ENCODE results near the gene PYDC1.
"Not testable (repeated sequence)": the region's sequence is repeated elsewhere in the genome, so short reads cannot be mapped to it uniquely, and the experiment has no call there.

Gene PYDC1

GRCh38 chr16:31195861-31196260 is 21.1 kb downstream of the PYDC1 start:
- not testable (repeated sequence) for DNase-seq

- no peak for DNase-seq
Observed at GRCh38 chr16:31194898-31195297, 22.0 kb downstream of the PYDC1 start.

- no peak for DNase-seq
Observed at GRCh38 chr16:31193874-31194273, 23.1 kb downstream of the PYDC1 start.

DNA sequence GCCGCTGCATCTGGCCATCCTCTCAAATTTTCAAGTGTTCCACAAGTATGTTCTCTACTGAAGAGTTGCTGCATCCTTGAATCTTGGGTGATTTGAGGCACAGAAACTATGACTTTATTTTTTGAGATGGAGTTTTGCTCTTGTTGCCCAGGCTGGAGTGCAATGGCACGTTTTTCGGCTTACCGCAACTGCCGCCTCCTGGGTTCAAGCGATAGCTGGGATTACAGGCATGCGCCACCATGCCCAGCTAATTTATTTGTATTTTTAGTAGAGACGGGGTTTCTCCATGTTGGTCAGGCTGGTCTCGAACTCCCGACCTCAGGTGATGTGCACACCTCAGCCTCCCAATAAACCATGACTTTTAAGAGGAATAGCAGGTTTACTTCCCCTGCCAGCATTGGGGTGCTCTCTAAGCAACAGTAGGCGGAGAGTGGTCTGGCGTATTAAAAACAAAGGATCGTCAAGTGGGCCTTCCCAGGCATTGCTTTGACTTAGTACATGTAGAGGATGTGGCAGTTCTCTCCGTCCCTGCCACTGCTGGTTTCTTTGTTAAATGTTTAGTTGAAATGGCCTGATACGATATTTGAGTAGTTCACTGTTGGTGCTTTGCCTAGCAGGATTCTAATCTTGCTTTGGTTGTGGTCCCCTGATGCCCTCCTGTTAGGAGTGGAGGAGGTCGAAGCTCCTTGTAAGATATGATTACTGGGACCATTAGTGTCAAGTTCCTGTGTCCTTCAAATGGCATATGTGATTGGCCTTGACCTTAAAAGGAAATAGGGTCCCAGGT is 23.9 kb downstream of the PYDC1 start:
- DNase-seq = no peak

GRCh38 chr16:31191697-31192428 is 25.1 kb downstream of the PYDC1 start:
- DNase-seq = no peak

GRCh38 chr16:31190818-31191444 is 26.0 kb downstream of the PYDC1 start:
- DNase-seq = no peak

GRCh38 chr16:31190061-31190460 is 26.9 kb downstream of the PYDC1 start:
- DNase-seq = no peak

DNA sequence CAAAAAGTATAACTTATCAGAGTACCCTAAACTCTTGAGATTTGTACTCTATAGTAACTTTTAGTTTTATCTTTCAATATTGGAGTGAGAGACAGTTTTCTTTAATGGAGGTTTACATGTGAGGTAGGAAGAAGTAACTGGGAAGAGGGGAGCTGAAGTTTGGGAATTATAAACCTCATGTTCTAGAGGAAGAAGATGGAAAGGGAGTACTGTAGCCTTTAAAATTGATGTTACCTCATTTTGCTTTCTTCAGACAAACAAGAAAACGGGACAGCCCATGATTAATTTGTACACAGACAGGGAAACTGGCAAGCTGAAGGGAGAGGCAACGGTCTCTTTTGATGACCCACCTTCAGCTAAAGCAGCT is 27.5 kb downstream of the PYDC1 start:
- no peak for DNase-seq

DNA sequence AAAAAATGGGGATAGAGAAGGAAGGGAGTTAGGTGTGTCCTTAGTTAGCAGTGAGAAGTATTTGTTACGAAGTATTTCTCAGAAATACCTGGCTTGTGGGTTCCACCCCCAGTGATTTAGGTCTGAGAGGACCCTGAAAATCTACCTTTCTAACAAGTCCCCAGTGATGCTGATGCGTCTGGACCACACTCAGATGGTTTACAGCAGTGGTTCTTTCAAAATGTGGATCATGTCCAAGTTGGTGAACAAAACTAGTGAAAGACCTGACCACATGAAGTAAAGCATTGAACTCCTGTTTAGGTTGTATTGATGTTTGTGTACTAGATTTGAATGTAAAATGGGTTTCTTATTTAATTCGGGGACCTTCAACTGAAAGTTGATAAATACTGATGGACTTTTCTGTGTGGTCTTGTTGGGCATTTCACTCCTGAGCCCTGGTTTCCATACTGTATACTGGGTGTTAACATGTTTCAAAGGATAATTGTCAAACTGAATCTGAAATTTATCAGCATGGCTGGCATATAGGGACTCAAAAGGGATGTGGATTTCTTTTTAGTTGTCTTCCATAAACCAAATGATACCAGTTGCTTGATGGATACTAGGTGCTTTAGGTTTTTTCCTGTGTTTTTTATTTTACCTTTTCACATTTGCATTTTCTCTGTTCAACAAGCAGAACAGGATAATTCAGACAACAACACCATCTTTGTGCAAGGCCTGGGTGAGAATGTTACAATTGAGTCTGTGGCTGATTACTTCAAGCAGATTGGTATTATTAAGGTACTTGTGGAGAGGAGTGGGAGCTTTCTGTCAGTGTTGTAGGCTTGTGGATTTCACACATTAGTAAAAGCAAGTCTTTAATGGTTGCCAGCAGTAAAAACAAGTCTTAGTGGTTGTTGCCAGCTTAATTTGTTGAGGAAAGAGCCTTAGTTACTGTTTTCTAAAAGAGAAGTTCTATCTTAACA is 28.2 kb downstream of the PYDC1 start:
- no peak for DNase-seq

DNA sequence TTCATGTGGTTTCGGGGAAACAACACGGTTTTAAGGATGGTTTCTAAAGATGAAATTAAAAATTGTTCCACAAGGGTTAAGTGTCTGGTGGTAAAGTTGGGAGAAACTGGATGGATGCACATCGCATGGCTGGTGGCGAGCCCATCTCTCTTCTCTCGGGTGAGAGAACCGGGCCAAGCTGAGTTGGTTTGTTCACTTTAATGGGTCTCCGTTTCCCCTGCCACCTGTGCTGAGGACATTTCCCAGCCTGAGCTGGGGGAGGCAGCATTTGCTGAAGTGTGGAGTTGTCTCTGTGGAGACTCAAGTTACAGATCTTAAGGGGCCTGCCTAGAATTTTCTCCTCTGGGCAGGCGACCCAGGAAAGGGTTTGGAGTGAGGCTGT is 29.1 kb downstream of the PYDC1 start:
- no peak for DNase-seq

GRCh38 chr16:31186930-31187807 is 29.8 kb downstream of the PYDC1 start:
- no peak for DNase-seq

- DNase-seq = no peak
Observed at GRCh38 chr16:31186176-31186575, 30.8 kb downstream of the PYDC1 start.

DNA sequence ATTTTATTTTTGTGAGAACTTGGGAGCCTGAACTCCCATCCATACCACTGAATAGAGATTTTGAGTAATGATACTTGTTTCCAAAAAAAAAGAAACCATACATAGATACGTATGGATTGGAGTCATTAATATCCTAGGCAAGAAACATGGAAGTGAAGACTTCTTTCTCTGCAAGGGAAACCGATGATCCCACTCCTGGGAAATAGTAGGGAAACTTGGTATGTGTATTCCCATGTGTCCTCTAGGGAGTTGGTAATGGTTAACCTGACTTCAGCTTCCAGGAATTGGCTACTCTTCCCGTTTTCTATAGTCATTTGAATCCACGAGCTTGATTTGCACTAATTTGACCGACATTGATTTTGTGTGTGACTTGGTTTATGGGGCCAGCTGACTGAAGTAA is 31.6 kb downstream of the PYDC1 start:
- DNase-seq = no peak

GRCh38 chr16:31184888-31185287 is 32.0 kb downstream of the PYDC1 start:
- no peak for DNase-seq

GRCh38 chr16:31183432-31184428 is 33.2 kb downstream of the PYDC1 start:
- DNase-seq = no peak

DNA sequence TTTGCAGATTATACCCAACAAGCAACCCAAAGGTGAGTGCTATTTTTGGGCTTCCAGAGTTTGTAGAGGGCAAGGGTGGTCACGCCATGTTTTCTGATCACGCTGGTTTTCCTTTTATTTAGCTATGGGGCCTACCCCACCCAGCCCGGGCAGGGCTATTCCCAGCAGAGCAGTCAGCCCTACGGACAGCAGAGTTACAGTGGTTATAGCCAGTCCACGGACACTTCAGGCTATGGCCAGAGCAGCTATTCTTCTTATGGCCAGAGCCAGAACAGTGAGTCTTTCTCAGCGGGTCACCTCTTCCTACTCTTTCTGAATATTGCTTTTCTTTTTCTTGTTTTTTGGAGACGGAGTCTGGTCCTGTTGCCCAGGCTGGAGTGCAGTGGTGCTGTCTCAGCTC is 34.5 kb downstream of the PYDC1 start:
- no peak for DNase-seq

GRCh38 chr16:31181102-31181830 is 35.7 kb downstream of the PYDC1 start:
- peak; percentile 68 for DNase-seq

DNA sequence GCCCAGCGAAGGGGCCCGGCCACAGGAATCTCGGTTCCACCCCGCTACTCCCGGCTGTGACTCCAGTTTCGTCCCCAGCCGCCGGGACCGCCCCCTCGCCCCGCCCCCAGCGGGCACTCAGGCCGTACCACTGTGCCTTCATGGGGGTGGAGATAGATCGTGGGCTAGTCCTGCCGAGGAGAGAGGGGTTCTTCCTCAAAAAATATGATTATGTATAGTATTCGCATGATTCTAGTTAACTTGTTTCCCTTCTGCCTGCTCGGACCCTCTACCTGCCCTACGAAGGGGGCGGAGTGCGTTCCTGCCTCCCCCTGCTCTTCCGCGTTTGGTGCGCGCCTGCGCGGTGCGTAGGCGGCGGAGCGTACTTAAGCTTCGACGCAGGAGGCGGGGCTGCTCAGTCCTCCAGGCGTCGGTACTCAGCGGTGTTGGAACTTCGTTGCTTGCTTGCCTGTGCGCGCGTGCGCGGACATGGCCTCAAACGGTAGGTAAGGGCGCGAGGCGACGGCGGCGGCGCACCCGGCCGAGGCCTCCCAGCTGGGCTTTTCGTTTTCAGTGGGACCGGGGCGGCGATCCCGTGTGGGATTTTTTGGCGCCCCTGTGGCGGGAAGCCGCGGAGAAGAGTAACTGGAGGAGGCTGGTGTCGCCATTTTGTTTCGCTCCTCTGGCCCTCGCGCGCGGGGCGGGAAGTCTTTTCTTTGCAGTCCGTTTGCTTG is 37.0 kb downstream of the PYDC1 start, which contains the start of gene FUS:
FUS (plus strand) TSS at position 393 of the 713 bp plus-strand sequence; CDS start at position 469, 76 bp downstream.
- peak; percentile 83 for DNase-seq

GRCh38 chr16:31179219-31179746 is 37.7 kb downstream of the PYDC1 start:
- DNase-seq = peak; percentile 19
